Testis (tissue), 2 donors: ENCODE results near the gene BAZ1B.

Source experiments
- POLR2A ChIP-seq: fragments of 450-650 bp; IDR thresholded peaks from one replicate; pipeline ENCODE4 v1.6.1; 2017; ENCODE audit warnings: antibody characterized with exemption, mild to moderate bottlenecking, moderate library complexity
- TF ChIP-seq, protein P1 (sequence below), 3 experiments: fragments of 450-650 bp in 2 of 3; fragments of 200-600 bp in 1 of 3; sonication (generic) in 1 of 3; IDR thresholded peaks; one replicate each; pipeline ENCODE4 v1.5.1; 2016 to 2019; ENCODE audit warnings: antibody characterized with exemption in 3 of 3, mild to moderate bottlenecking in 2 of 3, moderate library complexity in 1 of 3

DNA sequence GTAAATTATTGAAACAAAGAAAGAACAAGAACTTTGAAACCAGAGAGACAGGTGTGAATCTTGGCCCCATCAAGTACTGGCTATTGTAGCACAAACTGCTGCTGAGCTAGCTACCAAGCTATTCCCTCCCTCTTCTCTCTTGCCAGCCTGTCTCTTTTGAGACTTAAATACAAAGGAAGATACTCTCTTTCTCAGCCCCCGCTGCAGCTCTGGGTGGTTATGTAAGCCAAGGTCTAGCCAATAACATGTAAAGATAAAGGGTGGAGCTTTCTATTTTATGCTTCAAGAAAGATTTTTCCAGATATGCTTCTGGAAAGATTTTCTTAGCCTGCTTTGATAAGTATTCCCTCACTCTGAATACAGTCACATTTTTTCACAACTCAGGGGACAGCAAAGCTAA, 17.2 kb downstream of the BAZ1B start:
- TF ChIP-seq, protein P1, sequence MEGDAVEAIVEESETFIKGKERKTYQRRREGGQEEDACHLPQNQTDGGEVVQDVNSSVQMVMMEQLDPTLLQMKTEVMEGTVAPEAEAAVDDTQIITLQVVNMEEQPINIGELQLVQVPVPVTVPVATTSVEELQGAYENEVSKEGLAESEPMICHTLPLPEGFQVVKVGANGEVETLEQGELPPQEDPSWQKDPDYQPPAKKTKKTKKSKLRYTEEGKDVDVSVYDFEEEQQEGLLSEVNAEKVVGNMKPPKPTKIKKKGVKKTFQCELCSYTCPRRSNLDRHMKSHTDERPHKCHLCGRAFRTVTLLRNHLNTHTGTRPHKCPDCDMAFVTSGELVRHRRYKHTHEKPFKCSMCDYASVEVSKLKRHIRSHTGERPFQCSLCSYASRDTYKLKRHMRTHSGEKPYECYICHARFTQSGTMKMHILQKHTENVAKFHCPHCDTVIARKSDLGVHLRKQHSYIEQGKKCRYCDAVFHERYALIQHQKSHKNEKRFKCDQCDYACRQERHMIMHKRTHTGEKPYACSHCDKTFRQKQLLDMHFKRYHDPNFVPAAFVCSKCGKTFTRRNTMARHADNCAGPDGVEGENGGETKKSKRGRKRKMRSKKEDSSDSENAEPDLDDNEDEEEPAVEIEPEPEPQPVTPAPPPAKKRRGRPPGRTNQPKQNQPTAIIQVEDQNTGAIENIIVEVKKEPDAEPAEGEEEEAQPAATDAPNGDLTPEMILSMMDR (IDR thresholded peaks at IDR 0.05), result no peak
- TF ChIP-seq POLR2A, result no peak
